ENCODE results near the gene TSPEAR.

The TSPEAR gene

GRCh38 chr21:44539991-44540666, 171.2 kb downstream of the TSPEAR start, which contains the start of gene KRTAP10-1:
KRTAP10-1 (minus strand) TSS chr21:44540195; CDS start chr21:44540150, 45 bp downstream.
- no peaks in the 10 kb centered on the region for H3K4me1 ChIP-seq (ENCODE audit: control insufficient read depth, low read length)
- no peak within 1 kb of the TSS for H3K4me3 ChIP-seq (ENCODE audit: low read length)
- no peaks in the 10 kb centered on the region for H3K9me3 ChIP-seq (ENCODE audit: control insufficient read depth, insufficient read depth, low read length)
- H3K27me3 ChIP-seq (ENCODE audit: control insufficient read depth, low read length), result peaks cover 11% of the 10 kb centered on the region; the same call in 1 of the 2 replicates
- H3F3A ChIP-seq (ENCODE audit: control insufficient read depth, insufficient read depth), result no peaks in the 10 kb centered on the region
- no peaks in the 10 kb centered on the region for H3K79me2 ChIP-seq (ENCODE audit: control insufficient read depth, low read length)
- TF ChIP-seq CTCF (IDR thresholded peaks at IDR 0.05; ENCODE audit: low read depth, low read length, poor library complexity, severe bottlenecking), result no peak
- TF ChIP-seq EZH2phosphoT487 (IDR thresholded peaks at IDR 0.05; ENCODE audit: borderline replicate concordance, low read length), result no peak
- H3K4me2 ChIP-seq (ENCODE audit: low read length), result no peak within 1 kb of the TSS
- H4K20me1 ChIP-seq (ENCODE audit: control insufficient read depth, insufficient read depth, low read depth, low read length), result no peaks in the 10 kb centered on the region
- H3K36me3 ChIP-seq (ENCODE audit: control insufficient read depth, low read length), result no peaks in the 10 kb centered on the region
- no peaks in the 10 kb centered on the region for H3K9me2 ChIP-seq (replicated peaks; ENCODE audit: control insufficient read depth, low read length)
- H3K27ac ChIP-seq (ENCODE audit: low read depth, low read length), result no peak within 1 kb of the TSS

DNA sequence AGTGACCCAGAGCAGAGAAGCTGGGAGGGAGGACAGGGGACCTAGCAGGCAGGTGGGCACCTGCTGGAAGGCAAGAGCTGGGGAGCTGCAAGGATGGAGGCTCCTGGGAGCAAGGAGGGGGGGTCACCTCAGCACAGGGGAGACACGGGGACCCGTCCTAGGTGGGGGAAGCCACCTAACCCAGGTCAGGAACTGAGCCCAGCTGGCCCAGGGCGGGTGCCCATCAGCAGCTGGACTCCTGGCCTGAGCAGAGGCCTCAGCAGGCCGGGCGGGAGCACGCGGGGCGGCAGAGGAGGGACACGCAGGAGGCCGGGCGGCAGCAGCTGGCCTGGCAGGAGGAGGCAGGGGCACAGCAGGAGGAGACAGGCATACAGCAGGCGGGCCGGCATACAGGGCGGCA, 172.3 kb downstream of the TSPEAR start:
- Histone ChIP-seq H3K27ac (ENCODE audit: low read depth, low read length) (no peak overlapping the region), H3K27me3 (ENCODE audit: control insufficient read depth, low read length) (peaks cover 11% of the 10 kb centered on the region; the same call in 1 of the 2 replicates), H3K4me2 (ENCODE audit: low read length) (no peak overlapping the region), H3K9me3 (ENCODE audit: control insufficient read depth, insufficient read depth, low read length) (no peaks in the 10 kb centered on the region), H3K36me3 (ENCODE audit: control insufficient read depth, low read length) (no peaks in the 10 kb centered on the region), H3K79me2 (ENCODE audit: control insufficient read depth, low read length) (no peaks in the 10 kb centered on the region), H3K4me3 (ENCODE audit: low read length) (no peak overlapping the region), H3K9me2 (replicated peaks; ENCODE audit: control insufficient read depth, low read length) (no peaks in the 10 kb centered on the region), H4K20me1 (ENCODE audit: control insufficient read depth, insufficient read depth, low read depth, low read length) (no peaks in the 10 kb centered on the region), H3F3A (ENCODE audit: control insufficient read depth, insufficient read depth) (no peaks in the 10 kb centered on the region), H3K4me1 (ENCODE audit: control insufficient read depth, low read length) (no peaks in the 10 kb centered on the region)
- no peak for TF ChIP-seq EZH2phosphoT487 (IDR thresholded peaks at IDR 0.05; ENCODE audit: borderline replicate concordance, low read length)
- no peak for TF ChIP-seq CTCF (IDR thresholded peaks at IDR 0.05; ENCODE audit: low read depth, low read length, poor library complexity, severe bottlenecking)

- Histone ChIP-seq H3K27me3 (ENCODE audit: control insufficient read depth, low read length) (peaks cover 11% of the 10 kb centered on the region; the same call in 1 of the 2 replicates), H3K9me2 (replicated peaks; ENCODE audit: control insufficient read depth, low read length) (no peaks in the 10 kb centered on the region), H4K20me1 (ENCODE audit: control insufficient read depth, insufficient read depth, low read depth, low read length) (no peaks in the 10 kb centered on the region), H3K9me3 (ENCODE audit: control insufficient read depth, insufficient read depth, low read length) (no peaks in the 10 kb centered on the region), H3K4me2 (ENCODE audit: low read length) (no peak overlapping the region), H3F3A (ENCODE audit: control insufficient read depth, insufficient read depth) (no peaks in the 10 kb centered on the region), H3K4me1 (ENCODE audit: control insufficient read depth, low read length) (no peaks in the 10 kb centered on the region), H3K27ac (ENCODE audit: low read depth, low read length) (no peak overlapping the region), H3K36me3 (ENCODE audit: control insufficient read depth, low read length) (no peaks in the 10 kb centered on the region), H3K4me3 (ENCODE audit: low read length) (no peak overlapping the region), H3K79me2 (ENCODE audit: control insufficient read depth, low read length) (no peaks in the 10 kb centered on the region)
- no peak for TF ChIP-seq CTCF (IDR thresholded peaks at IDR 0.05; ENCODE audit: low read depth, low read length, poor library complexity, severe bottlenecking)
- TF ChIP-seq EZH2phosphoT487 (IDR thresholded peaks at IDR 0.05; ENCODE audit: borderline replicate concordance, low read length), result no peak
Measured at GRCh38 chr21:44537930-44538911, 173.2 kb downstream of the TSPEAR start.

Data from DOHH2 (cell line).